ENCODE data around the gene GPATCH2L.

Gene GPATCH2L

DNA sequence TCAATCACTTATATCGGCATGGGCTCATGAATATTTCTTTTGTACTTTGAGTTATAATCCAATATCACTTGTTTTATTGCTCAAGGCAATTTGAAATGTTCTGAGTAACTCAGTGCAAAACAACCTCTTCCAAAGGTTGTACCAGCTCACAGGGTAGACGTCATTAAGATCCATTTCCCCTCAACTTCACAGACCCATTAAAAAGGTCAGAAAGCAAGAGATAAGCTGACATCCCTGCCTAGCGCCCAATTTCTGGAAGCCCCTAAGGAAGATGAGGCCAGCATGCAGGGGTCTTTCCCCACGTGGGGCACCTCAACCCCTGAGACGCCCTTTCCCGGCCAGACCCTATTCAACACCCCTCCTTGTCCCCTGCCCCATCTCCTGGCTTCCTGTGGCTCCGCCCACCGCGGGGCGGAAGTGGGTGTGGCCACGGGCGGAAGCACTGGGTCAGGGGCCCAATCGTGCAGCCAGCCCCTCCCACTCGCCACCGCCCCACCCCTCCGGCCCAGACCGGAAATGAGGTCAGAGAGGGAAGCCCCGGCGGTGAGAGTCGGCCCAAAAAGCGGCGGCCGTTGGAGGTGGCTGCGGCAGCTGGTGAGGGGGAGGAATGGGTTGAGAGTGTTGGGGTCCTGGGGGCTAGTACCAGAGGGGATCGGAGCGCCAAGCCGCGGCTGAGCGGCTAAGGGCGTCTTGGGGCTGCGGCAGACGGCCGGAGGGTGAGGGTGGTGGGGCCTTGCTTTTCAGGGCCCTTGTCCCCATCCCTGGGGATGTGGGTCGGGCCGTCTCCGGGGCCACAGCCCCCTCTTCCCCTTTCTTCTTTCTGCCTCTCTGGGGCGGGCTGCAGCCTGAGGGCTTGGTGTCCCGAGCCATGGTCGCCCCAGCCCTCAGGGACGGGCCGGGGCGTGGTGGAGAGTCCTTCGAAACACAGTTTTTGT is at the start of gene GPATCH2L:
Gene GPATCH2L (plus strand): TSS at position 525 of the 935 bp plus-strand sequence. CDS start 2,442 bp downstream, outside the sequence.
- peak; percentile 92 for DNase-seq (ENCODE audit: low read depth)

DNA sequence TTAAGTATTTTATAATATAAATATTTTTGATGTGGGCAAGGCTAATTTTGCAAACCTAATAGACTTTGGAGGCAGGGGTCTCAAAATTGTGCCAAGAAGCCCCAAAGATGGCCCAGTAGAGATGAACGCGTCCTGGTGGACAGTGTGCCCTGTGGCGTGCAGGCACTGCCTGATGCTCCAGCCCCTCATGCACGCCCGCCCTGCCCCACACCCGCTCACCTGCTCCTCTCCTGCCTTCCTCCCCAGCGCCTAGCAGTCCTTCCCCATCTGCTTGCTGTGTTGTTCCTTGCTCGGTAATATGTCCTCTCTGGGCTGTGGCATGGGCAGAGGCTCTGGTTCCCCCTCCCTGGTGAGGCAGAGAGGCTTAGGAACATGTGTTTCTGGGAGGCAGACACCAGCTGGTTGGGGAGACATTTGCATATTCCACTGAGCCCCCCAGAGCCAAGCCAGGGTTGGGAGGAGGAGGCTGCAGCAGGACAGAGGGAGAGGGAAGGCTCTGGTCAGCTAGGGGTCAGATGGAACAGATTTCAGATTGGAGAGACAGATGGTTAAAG is 46.8 kb upstream of the GPATCH2L start:
- no peak for DNase-seq (ENCODE audit: low read depth)

DNA sequence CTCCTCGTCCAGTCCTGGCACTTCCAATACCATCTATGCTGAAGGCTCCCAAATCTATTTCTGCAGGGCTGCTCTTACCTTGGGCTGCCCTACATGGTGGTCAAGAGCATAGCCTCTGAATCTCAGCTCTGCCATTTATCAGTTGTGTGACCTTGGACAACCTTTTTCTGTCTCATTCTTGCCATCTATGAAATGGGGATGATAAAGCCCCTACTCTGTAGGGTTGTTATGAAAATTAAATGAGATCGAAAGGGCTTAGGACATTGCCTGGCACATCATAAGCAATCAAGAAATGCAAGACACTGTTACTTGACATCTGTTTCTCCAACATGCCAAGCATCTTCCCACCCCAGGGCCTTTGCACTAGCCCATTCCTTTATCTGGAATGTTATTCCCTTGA is 45.5 kb upstream of the GPATCH2L start:
- no peak for DNase-seq (ENCODE audit: low read depth)

DNA sequence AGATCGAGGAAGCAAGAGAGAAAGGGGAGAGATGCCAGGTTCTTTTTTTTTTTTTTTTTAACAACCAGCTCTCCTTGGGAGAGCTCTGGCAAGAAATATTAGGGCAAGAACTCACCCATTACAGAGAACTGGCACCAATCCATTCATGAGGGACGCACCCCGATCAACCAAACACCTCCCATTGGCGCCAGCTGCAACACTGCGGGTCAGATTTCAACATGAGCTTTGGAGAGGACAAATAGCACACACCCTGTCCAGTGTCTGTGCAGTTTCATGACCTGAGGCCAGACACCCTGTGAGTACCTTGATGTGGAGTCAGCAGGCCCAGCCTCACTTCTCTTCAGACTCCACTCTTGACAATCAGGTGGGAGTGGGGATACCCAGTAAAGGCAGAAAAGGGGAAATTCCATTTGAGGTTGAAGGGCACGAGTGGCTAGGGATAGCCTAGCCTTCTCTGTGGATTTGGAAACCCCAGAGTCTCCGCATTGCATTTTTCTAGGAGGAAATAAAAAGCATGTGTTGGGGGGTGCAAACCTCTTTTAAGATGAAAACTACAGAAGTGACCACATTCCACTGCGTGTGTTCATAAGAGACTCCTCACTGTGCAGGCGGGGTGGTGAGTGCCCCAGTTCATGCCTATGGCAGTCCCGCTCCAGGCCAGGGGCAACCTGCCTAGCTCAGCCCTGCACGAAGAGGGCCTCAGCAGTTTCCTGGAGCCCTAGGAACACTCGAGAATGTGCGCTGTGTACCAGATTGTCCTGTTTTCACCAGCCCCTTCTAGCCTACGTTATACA is 42.4 kb upstream of the GPATCH2L start:
- no peak for DNase-seq (ENCODE audit: low read depth)

DNA sequence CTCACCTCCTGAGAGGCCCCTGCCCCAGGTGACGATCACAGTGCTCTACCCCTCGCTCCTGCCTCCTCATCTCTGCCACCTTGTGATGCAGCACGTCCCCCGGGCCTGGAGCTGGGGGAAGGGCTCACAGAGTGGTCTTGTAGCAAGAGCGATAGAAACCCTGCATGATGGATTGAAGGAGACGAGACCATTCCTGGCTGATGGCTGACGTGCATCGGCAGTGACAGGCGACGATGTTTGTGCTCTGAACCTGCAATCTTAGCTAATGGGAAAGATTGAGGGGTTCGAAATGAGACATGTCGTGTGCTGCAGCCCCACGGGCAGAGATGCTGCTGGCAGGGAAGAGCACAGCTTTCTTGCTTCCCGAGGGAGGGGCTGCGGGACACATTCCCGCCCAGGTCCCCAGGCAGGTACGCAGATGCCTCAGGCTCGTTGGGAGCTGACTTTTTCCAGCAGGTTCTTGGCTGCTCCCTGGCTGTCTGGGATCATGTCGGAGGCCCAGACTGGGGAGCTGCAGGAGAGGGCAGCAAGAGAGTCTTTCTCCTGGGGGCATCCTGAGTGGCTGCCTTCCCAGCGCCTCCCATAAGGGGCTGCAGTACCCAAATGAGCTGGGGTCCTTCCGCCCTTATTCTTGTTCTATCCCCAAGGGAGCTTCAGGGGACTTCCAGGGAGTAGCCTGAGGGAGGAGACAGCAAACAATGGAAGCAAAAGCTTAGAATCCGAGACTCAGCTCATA is 38.7 kb upstream of the GPATCH2L start:
- no peak for DNase-seq (ENCODE audit: low read depth)

DNA sequence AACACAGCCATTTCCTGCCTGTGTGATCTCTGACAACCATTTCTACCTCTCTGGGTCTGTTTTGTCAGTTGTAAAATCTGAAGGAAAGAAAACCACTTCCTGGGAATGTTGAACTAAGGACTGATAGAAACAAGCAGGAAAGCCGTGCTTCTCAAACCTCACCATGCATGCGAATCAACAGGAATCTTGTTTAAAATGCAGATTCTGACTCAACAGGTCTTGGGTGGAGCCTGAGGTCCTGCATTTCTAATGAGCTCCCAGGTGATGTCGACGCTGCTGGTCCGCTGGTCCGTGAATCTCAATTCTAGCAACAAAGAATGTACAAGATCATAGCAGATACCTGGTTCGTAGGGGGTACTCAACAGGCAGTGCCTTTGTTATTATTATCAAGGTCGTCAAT is 38.0 kb upstream of the GPATCH2L start:
- no peak for DNase-seq (ENCODE audit: low read depth)

DNA sequence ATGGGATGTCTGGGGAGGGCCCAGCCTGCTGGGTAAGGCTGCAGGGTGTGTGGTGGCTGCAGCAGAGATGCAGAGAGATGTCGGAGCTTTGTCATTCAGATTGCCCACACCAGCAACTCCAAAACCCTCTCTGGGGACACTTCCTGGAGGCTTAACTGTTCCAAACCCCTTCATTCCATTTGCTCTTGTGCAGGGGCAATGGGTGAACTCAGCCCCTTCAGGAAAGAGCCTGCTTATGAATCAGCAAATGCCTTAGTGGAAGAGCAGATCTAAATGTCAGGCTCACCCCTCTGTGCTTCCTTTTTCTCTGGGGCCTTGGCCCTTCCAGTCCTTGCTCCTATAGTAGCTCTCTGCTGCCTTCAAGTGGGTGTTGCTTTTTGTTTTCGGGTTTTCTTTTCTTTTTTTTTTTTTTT is 36.7 kb upstream of the GPATCH2L start:
- no peak for DNase-seq (ENCODE audit: low read depth)

DNA sequence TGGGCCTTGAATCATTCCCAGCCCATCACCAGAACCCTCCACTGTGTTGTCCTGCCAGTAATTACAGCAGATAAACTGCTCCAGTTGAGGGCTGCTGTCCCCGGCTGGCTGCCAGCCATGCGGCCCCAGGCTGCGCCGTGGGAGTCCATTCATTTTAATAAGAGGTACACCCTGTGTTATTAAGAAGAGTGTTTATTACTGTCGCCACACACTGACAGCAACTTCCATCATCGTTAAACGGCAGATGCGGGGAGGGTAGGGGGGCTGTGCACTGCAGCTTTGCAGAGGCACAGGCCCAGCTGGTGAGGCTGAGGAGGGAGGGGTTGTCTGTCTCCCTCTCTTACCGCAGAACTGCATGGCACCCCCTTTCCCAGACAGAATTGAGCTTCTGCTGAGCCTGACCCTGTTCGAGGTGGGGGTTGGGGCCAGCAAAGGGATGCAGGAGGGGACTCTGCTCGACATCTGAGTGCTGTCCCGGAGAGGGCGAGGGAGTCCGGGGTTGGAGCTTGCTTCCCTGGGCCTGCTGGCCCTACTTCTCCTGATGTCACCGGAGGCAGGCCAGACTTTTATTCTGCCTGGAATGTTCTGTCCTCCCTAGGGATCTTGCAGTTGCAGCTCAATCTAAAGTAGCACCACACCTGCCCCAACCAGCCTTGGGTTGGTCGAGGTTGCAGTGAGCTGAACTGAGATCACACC is 33.8 kb upstream of the GPATCH2L start:
- no peak for DNase-seq (ENCODE audit: low read depth)

DNA sequence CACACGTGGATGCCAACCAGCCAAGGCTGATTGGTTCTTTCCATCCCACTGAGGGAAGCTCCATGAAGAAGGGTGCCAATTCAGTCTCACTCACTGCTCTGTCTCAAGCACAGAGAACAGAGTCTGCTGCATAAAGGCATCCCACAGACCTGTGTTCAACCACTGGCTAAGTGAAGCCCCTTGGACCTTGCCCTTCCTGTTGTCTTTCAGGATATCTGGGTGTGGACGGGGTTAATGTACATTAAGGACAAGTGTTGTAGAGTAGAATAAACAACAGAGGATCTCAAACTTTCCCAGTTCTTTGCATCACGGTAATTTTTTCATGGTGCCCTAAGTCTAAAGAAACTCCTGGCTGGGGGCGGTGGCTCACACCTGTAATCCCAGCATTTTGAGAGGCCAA is 33.1 kb upstream of the GPATCH2L start:
- DNase-seq (ENCODE audit: low read depth) = no peak

DNA sequence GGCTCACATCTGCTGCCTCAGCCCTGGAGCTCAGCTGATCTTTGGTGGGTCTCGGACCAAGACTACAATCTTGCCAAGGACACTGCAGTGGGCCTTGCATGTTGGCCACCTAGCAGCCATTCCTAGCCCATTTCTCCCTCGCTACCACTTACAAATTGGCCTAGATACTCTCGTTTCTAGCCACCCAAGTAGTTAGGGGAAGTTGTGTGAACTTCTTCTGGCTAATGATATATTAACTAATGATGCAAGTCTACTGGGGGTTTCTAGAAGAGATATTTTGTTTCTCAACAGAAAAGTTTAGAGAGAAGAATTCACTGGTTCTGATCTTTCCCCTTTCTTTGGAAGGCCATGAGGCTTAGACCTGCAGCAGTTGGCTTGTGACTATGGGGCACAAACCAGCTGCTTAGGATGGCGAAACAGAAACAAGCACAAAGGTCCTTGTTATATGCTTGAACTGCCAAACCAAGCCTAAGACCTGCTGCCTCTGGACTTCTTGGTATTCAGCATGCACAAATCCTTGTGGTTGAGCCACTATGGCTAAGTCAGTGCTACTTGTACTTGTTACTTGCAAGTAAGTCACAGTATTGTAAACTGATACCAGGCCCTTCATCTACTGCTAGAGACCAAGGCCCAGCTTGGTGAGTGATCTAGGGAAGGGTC is 30.5 kb upstream of the GPATCH2L start:
- no peak for DNase-seq (ENCODE audit: low read depth)

DNA sequence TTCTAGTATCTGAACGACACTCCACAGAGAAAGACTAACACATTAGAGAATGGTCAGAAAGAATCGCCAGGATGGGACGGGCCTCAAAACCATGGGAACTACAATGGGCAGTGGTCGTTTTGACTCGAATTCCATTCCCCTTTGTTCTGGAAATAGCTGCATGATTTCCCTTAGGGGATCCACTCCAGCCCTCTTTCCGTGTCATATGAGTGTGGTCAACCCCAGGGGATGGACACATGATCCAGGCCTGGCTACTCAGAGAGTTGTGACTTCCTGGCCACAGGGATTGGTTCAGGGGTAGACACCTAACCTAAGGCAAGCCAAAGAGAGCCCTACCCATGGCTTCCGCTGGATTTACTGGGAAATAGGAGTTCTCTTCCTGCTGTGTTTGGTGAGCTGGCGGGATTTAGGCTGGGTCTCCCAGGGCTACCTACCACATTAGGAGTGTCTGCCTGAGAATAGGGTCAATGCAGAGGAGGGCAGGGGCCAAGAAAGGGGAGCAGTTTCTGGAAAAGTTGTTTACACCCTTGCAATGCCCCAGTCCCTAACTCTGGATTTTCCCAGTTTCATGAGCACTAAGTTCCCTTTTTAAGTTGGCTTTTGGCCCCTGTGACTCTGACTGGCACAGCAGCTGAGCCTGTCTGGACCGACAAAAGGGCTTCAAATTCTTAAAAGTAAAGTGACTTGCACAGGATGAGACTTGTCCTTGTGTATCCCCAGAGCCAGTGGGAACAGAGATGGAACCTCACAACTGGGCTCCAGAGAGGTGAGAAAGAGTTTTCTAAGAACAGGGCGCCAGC is 28.1 kb upstream of the GPATCH2L start:
- DNase-seq (ENCODE audit: low read depth) = no peak

DNA sequence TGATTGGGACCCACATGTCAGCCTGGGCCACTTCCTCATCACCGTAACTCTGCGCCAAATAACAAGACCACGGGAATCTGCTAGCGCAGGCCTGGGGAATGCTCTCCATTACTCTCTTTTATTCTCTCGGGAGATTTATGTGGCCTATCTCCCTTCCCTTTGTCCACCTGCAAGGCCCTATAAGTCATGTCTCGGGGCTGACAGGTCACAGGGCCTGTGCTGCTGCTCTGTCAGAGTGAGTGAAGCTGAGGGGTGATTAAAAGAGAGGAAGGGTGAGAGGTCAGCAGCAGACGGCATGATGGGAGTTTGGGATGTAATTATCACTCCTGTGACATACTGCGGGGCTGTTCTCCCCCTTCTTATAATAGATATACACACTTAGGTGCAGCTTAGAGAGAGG is 26.2 kb upstream of the GPATCH2L start:
- no peak for DNase-seq (ENCODE audit: low read depth)

DNA sequence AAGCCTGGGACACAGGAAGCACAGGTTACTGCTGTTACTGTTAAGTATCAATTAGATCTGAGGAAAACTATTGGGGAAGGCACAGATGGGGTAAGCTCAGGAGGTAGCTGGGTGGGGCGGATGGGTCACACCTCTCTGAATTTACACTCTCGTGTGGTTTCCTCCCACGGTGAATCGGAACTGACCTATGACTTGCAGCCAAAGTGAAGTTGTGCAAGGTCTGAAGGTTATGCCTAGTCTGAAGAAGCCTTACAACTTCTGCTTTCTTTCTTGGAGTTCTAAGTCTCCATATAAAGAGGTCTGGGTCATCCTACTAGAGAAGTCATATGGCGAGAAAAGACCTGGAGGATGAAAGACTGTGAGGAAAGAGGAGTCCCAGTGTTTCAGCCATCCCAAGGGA is 25.6 kb upstream of the GPATCH2L start:
- DNase-seq (ENCODE audit: low read depth) = no peak

DNA sequence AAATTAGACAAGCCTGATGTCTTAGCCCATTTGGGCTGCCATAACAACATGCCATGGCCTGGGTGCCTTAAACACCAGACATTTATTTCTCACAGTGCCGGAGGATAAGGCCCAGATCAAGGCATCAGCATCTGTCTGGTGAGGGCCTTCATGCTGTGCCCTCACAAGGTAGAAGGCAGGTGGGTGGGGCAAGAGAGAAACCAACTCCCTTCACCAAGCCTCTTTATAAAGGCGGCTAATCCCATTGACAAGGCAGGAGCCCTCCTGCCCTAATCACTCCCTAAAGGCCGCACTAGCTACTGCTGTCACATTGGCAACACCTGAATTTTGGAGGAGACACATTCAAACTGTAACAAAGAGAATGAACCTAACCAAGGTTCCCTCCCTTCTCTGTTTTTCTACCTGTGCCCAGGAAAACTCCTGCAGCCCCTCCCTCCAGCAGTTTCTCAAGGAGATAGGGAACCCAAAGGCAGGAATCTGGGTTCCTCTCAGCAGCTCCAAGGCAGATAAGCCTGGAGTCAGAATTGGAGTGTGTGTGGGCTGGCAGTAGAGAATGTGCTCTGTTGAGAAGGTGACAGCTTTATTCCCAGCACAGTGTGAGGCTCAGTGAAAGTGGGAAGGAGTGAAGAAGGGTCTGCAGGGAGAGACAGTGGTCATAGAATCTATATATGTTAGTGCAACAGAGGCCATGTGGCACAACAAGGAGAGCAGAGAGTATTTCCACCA is 21.7 kb upstream of the GPATCH2L start:
- no peak for DNase-seq (ENCODE audit: low read depth)

DNA sequence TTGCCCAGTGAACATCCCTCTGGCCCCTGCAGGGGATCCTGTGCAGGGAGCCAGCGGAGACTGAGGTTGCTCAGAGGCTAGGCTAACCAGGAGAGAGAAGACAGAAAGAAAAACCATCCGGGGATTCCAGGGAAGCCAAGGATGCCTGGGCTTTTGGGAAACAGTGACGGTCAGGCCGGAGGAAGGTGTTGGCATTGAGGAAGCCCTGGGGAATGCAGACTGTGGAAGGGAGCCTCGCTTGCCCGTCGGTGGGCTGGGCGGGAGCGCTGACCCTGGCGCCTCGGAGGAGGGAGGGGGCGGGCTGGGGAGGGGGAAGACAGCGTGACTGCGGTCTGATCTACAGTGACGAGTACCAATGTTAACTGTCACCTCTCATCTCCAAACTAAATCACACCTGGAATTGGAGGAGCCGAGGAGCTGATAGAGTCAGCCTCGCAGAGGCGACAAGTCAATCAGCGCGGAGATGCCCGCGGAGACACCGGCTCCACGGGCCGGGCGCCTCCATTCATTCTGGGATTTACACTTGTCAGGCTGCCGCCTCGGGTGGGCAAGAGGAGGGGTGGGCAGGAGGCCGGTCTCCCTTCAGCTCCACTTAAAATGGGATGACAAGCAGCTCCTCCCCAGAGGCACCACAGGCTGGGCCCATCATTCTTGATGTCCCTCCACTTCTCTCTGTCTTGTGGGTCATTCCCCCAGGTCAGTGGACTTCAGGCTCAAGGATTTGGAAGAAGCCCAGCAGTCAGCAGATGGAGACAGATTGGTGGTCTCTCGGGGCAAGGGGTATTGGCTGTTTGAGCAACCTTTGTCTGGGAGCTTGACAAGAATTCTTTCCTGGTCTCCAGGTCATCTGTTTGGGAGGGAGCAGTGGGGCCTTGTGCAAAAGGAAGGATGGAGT is 20.4 kb upstream of the GPATCH2L start:
- DNase-seq (ENCODE audit: low read depth) = no peak

DNA sequence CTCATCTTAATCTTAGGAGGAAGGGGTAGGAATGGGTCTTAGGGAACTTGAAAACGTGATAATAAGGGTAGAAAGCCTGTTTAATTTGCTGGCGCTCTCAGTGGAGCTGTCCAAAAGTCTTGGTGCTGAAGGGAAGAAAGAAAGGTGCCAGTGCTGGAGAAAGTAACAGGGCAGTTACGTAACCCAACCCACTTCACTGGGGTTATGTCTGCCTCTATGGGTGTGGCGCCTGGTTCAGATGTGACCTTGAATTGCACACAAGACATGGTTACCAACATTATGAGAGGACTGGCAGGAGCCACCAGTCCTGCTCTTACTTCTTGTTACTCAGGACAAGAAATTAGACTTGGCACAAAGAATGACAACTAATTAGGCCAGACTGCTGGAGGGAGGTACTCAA is 18.6 kb upstream of the GPATCH2L start:
- DNase-seq (ENCODE audit: low read depth) = peak; percentile 22

DNA sequence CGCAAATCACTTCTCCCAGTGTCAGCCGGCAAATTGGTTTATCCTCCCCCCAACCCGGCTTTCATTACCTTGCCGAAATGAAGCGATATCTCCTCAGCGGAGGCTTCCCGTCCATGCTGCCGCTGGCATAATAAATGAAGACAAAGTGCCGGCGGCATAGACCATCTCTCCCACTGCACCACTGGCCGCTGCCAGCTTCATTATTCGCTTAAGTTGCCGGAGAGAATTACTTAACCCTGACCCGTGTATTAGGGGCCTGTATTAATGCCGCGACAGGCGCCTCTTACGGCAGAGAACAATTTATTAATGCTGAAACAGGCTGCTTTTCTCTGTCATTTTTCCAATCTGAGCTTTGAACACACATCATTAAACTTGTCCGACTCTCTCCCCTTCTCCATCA is 17.5 kb upstream of the GPATCH2L start:
- no peak for DNase-seq (ENCODE audit: low read depth)

DNA sequence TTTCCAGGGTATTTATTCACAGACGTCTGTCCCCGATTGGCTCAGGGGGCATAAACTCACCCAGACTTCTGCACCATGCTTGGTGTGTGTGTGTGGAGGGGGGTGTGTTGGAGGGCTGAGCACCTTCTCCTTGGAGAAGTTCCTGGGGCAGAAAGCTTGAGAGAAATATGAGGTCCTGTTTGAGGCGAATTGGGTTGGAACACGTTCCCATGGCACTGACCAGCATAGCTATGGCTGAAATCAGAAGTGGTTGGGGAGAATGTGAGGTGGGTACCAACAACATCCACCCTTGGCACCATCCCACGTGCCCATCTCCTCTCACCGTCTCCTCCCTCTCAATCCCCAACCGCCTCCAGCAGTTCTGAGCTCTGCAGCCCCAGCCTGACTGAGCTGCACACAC is 16.0 kb upstream of the GPATCH2L start:
- DNase-seq (ENCODE audit: low read depth) = no peak
